HUES64 (cell line): ENCODE results near the gene XXYLT1.

Source experiments
- H3K27ac ChIP-seq: 2 replicates; pipeline ENCODE4 v1.7.0; 2013; ENCODE audit warnings: low read depth, low read length, inconsistent platforms
- H3K27me3 ChIP-seq: 2 replicates; pipeline ENCODE4 v1.6.1; 2013; ENCODE audit warnings: mild to moderate bottlenecking, low read length; ENCODE audit not compliant: insufficient read depth
- H3K36me3 ChIP-seq: 2 replicates; pipeline ENCODE4 v1.6.1; 2013; ENCODE audit warnings: mild to moderate bottlenecking, low read length; ENCODE audit not compliant: insufficient read depth
- H3K4me1 ChIP-seq: 2 replicates; pipeline ENCODE4 v1.6.1; 2013; ENCODE audit warnings: mild to moderate bottlenecking, low read length, moderate library complexity; ENCODE audit not compliant: insufficient read depth
- H3K4me3 ChIP-seq: 2 replicates; pipeline ENCODE4 v1.5.1; 2013; ENCODE audit warnings: mild to moderate bottlenecking, low read length, moderate library complexity
- H3K9ac ChIP-seq: 2 replicates; pipeline ENCODE4 v1.6.1; 2013; ENCODE audit warnings: mild to moderate bottlenecking, low read depth, low read length
- H3K9me3 ChIP-seq: 2 replicates; pipeline ENCODE4 v1.6.1; 2013; ENCODE audit warnings: low read depth, low read length; ENCODE audit not compliant: insufficient read depth
- WGBS: fragments of 150-250, 120-280 bp; methylation state at CpG from one replicate; pipeline ENCODE4 v1.1.7; 2013; ENCODE audit warnings: missing lambda C conversion rate; 5-methylcytosine and 5-hydroxymethylcytosine counted together

The XXYLT1 gene

DNA sequence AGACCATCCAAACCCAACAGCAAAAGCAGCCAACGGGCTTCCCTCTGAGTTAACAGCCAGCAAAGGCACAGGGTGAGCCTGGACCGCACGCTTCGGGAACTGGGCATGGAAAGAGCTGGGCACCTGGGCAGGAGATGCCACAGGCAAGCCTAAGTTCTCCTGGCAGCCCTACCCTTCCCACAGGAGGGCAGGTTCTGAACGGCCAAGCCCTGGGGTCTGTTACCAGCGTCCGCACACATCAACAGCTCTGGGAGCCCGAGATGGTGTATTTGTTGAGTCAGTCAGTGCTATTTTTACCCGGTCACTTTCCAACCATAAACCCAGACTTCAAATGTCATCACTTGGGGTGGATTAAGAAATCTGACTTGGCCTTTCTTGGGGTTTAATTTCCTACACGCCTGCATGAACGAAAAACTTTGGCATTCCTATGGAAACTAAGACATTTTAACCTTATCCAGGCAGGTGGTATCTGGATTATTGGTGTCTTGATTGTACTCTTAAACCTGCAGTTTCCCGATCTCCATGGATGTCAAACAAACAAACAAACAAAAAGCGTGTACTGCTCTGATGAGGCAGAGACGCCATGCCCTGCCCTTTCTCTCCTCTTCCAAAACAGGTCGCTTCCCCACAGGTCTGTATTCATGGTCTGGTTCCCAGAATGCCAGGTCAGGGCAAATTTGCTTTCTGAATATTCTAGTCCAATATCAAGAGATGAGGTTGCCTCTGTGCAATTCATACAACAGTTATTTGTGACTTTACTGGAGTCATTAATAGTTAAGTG lies 99.7 kb downstream of the XXYLT1 start:
- Histone ChIP-seq H3K4me3 (no peak overlapping the region), H3K9ac (no peak overlapping the region), H3K4me1 (peaks cover 15% of the 10 kb centered on the region), H3K27me3 (no peaks in the 10 kb centered on the region), H3K27ac (no peak overlapping the region), H3K36me3 (0 out of 2 replicates have a peak, but pooled peaks cover 6% of the 10 kb centered on the region), H3K9me3 (no peaks in the 10 kb centered on the region)
- WGBS = 94% methylated on average over 15 of the region's 15 CpGs

DNA sequence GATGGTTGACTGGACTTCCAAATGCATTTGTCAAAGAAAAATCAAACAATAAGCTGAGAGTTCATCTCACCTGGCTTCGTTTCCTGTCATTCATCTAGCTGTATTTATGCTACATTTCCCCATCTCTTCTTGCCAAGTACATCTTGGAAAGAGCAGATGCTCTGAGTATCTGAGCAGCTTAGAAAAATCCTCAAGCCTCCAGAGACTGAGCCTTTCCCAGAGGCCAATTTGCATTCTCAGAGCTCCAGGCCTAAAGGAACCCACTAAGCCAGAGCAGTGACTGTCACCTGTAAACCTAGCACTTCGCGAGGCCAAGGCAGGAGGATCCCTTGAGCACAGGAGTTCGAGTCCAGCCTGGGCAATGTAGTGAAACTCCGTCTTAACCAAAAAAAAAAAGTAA lies 100.5 kb downstream of the XXYLT1 start:
- no peaks in the 10 kb centered on the region for H3K27me3 ChIP-seq
- 0 out of 2 replicates have a peak, but pooled peaks cover 4% of the 10 kb centered on the region for H3K36me3 ChIP-seq
- H3K9ac ChIP-seq = no peak overlapping the region
- WGBS = 96% methylated on average over 5 of the region's 5 CpGs
- H3K4me3 ChIP-seq = no peak overlapping the region
- H3K27ac ChIP-seq = no peak overlapping the region
- no peaks in the 10 kb centered on the region for H3K9me3 ChIP-seq
- peaks cover 15% of the 10 kb centered on the region for H3K4me1 ChIP-seq

DNA sequence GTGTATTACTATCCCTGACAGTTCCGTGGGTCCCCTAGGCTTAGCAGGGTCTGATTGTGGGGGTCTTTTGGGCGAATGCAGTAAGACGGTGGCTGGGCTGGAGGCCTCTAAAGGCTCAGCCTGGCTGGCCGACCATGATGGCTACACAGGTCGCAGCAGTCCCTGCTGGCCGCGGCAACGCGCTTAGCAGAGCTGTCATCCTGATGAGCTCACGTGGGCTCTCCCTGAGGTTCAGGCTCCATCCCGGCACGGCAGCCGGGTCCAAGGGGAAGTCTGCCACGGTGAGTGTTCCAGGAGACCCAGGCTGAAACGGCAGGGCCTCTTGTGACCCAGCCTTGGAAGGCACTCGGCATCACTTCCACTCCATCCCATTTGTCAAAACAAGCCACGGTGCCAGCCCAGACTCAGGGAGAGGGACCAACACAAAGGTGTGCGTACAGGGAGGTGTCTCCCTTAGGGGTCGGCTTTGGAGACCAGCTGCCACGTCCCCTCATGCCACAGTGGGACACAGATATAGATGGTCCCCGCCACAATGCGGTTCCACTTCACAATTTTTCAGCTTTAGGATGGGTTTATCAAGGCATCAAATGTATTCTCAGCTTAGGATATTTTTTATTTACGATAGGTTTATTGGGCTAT lies 101.8 kb downstream of the XXYLT1 start:
- Histone ChIP-seq H3K4me1 (peaks cover 15% of the 10 kb centered on the region), H3K27ac (no peak overlapping the region), H3K36me3 (no peaks in the 10 kb centered on the region), H3K9me3 (no peaks in the 10 kb centered on the region), H3K27me3 (no peaks in the 10 kb centered on the region), H3K4me3 (no peak overlapping the region), H3K9ac (no peak overlapping the region)
- 95% methylated on average over 22 of the region's 23 CpGs for WGBS

DNA sequence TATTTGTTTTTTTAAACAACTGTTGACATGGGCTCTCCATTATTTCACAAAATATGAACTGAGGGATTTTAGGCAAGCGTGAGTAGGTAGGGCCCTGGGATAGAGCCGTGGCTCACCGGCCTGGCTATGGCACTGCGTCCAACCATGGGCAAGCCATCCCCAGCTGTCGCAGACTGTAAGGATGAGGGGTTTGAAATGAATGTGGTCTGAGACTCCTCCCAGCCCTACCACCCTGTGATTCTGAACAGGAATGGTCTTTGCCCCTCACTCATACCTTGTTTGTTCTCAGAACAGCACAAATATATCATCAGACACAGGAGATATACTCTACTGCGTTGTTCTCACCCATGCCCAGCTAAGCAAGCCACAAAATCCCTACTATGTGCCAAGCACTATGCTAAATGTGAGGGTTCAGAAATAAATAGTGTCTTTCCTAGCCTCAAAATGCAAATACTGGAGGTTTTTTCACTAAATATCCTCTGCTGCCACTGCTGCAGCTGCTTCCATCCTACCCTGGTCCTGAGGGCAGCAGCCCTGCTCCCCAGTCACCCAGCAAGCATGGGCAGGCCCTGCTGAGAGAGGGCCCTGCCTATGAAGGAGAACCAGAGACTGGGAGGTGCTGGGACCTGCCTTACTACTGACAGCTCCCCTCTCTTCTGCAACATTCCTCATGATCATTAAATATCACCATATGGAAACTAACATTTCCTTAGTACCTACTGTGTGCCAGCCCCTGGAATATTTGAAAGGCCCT lies 102.8 kb downstream of the XXYLT1 start:
- H3K9me3 ChIP-seq = no peaks in the 10 kb centered on the region
- H3K36me3 ChIP-seq = no peaks in the 10 kb centered on the region
- no peaks in the 10 kb centered on the region for H3K27me3 ChIP-seq
- no peak overlapping the region for H3K27ac ChIP-seq
- peaks cover 11% of the 10 kb centered on the region for H3K4me1 ChIP-seq
- WGBS = 98% methylated on average over 6 of the region's 6 CpGs
- no peak overlapping the region for H3K4me3 ChIP-seq
- H3K9ac ChIP-seq = no peak overlapping the region

DNA sequence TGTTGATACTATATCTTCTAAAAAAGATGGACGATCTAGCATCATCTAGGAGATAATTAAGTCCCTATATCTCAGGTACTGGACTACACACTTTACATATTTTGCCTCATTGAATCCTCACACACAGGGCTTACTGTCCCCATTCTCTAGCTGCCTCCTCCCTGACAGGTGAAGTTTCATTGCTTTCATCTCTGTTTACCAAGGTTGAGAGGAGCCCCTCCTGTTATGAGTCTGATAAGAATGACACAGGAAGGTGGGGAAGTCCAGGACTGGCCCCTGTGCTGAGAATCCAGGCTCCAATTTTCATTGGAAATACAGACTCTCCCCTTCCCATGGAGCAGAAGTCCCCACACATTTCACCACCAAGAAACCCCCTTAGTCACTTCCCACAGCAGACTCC lies 105.2 kb downstream of the XXYLT1 start:
- Histone ChIP-seq H3K4me1 (peaks cover under 1% of the 10 kb centered on the region; the same call in 1 of the 2 replicates), H3K4me3 (no peak overlapping the region), H3K27me3 (no peaks in the 10 kb centered on the region), H3K9ac (no peak overlapping the region), H3K27ac (no peak overlapping the region), H3K36me3 (no peaks in the 10 kb centered on the region), H3K9me3 (no peaks in the 10 kb centered on the region)
- 92% methylated on average over 1 of the region's 1 CpG for WGBS

DNA sequence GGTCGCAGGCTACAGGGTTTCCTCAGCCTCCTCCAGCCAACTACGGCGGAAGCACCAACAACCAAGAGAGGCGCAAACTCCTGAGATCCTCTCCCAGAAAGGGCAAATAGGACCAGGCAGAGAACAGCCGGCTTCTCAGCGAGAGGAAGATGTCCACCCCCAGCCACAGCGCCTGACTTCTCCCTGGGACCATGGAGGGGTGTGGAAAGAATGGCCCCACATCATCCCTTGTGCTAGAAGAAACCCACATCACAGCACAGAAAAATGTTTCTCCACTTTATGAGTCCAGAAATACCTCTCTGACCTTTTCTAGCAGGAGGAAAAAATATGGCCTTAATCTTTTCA lies 105.7 kb downstream of the XXYLT1 start:
- peaks cover 6% of the 10 kb centered on the region for H3K4me1 ChIP-seq
- WGBS = 98% methylated on average over 6 of the region's 7 CpGs

DNA sequence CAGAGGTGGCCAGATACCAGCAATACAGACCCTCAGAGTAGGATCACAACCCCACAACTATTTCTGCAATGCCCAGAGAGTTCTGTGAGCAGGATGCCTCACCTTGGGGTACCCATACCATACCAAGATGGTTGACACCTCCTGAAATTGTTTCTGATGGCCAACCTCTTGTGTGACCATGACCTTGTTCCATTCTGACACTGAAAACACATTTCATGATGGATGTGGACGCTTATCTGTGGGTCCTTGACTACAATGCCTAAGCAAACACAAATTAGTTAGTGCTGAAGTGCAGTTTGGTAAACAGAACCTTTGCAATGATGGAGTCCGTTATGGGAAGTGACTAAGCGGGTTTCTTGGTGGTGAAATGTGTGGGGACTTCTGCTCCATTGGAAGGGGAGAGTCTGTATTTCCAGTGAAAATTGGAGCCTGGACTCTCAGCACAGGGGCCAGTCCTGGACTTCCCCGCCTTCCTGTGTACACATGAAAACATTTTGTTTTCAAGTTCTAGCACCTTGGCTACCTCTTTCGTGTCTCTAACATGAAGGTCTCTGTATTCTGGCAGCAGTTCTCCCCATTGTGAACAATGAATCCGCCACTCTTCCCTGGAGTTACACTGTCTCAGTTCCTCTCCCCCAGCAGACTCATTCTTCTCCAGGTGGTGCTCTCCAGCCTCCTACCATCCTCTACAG lies 106.2 kb downstream of the XXYLT1 start:
- no peaks in the 10 kb centered on the region for H3K9me3 ChIP-seq
- no peak overlapping the region for H3K9ac ChIP-seq
- WGBS = 93% methylated on average over 6 of the region's 6 CpGs
- no peaks in the 10 kb centered on the region for H3K36me3 ChIP-seq
- H3K4me1 ChIP-seq = peaks cover 10% of the 10 kb centered on the region
- H3K4me3 ChIP-seq = no peak overlapping the region
- H3K27ac ChIP-seq = no peak overlapping the region
- no peaks in the 10 kb centered on the region for H3K27me3 ChIP-seq

More for the DNA sequence above, 105.7 kb downstream of the XXYLT1 start:
- H3K27ac ChIP-seq = no peak overlapping the region
- no peak overlapping the region for H3K4me3 ChIP-seq
- H3K27me3 ChIP-seq = no peaks in the 10 kb centered on the region
- no peaks in the 10 kb centered on the region for H3K9me3 ChIP-seq
- no peaks in the 10 kb centered on the region for H3K36me3 ChIP-seq
- H3K9ac ChIP-seq = no peak overlapping the region

DNA sequence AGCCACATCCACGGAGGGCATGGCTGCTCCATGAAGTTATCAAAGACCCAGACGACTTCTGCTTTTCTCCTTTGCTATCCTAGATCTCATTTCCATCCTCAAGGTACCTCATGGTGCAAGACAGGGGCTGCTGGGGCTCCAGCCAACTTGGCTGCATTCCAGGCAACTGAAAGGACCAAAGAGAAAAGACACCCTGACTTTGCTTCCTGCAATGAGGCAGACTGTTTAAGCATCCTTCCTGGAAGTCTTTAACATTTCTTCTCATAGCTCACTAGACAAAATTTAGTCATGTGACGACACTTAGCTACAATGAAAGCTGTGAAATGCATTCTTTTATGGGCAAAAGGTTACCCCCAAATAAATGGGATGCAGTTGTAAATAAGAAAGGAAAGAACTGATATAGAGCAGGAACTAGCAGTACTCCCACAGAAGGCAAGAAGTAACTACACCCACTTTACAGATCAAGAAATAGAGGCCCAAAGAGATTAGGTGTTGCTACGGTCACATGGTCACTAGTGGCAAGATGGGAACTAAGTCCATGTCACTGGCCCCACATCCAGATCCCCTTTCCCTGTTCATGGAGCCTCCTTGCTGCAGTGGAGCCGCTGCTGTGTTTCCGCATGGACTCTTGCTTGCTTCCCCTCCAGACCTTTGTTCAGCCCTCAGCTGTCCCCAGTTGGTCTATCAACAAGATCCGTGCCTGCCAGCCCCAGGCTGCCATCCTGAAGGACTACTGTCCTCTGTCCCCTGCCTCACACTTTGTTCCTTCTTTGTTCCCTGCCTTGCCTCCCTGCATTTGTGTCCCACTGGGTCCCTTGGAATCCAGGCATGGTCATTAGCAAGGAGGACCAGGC lies 107.0 kb downstream of the XXYLT1 start:
- H3K9ac ChIP-seq = no peak overlapping the region
- H3K27me3 ChIP-seq = no peaks in the 10 kb centered on the region
- WGBS = 91% methylated on average over 7 of the region's 7 CpGs
- H3K4me1 ChIP-seq = peaks cover 10% of the 10 kb centered on the region
- no peak overlapping the region for H3K27ac ChIP-seq
- H3K36me3 ChIP-seq = no peaks in the 10 kb centered on the region
- H3K9me3 ChIP-seq = no peaks in the 10 kb centered on the region
- H3K4me3 ChIP-seq = no peak overlapping the region

DNA sequence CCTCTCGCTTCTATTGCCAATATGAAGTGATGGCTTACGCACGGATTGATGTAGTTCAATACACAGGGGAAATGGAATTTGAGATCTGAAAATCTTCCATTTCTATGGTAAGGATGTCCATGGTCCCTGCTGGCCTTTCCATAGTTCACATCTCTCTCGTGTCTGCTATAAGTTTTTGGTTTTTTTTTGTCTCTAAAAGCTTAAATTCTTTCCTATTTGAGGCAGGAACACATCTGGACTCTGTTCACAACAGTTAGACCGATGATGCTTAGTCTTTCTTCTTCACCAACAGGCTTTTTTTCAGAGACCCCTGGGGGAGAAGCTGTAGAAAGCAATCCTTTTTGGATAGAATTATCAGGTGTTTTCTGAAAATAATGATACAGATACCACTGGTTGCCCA lies 108.1 kb downstream of the XXYLT1 start:
- Histone ChIP-seq H3K4me3 (no peak overlapping the region), H3K27ac (no peak overlapping the region), H3K27me3 (no peaks in the 10 kb centered on the region), H3K4me1 (peaks cover 10% of the 10 kb centered on the region), H3K36me3 (no peaks in the 10 kb centered on the region), H3K9ac (no peak overlapping the region), H3K9me3 (no peaks in the 10 kb centered on the region)
- WGBS = 100% methylated on average over 3 of the region's 5 CpGs

DNA sequence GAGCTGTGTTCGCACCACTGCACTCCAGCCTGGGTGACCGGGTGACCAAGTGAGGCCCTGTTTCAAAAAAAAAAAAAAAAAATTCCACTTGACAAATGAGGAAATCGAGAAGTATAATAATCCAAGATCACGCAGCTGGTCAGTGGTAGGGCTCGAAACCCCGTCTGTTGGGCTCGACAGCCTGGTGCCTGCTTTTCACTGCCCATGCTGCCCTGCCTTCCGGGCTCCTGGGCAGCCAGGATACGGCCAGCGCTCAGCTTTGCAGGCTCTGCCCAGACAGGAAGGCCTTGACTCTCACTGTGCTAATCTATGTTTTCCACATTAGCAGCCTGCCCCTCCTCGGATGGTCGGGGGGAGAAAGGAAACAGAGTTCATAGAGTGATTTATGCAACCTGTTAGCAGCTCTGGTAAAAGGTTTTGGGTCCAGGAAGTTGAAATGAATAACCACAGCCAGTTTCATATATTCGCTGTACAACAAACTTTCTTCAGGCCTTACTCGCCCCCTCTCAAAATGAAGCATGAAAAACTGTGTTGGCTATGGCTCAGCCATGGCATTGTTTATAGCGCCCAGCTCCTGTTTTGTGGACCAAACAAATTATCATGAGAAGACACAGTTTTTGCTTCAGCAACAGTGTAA lies 108.8 kb downstream of the XXYLT1 start:
- Histone ChIP-seq H3K9ac (no peak overlapping the region), H3K4me3 (no peak overlapping the region), H3K36me3 (no peaks in the 10 kb centered on the region), H3K27ac (no peak overlapping the region), H3K4me1 (peaks cover 10% of the 10 kb centered on the region), H3K9me3 (no peaks in the 10 kb centered on the region), H3K27me3 (no peaks in the 10 kb centered on the region)
- 94% methylated on average over 15 of the region's 15 CpGs for WGBS
